GM21717 (cell line): ENCODE data around the gene VASN.
"Not testable (repeated sequence)": the region's sequence is repeated elsewhere in the genome, so short reads cannot be mapped to it uniquely, and the experiment has no call there.

Experiments used
- ATAC-seq: cut with Tn5 transposase; IDR thresholded peaks from one replicate; pipeline ENCODE4 v1.9.1; 2021; ENCODE audit warnings: mild to moderate bottlenecking, moderate library complexity; ENCODE audit not compliant: unreplicated experiment

The VASN gene

DNA sequence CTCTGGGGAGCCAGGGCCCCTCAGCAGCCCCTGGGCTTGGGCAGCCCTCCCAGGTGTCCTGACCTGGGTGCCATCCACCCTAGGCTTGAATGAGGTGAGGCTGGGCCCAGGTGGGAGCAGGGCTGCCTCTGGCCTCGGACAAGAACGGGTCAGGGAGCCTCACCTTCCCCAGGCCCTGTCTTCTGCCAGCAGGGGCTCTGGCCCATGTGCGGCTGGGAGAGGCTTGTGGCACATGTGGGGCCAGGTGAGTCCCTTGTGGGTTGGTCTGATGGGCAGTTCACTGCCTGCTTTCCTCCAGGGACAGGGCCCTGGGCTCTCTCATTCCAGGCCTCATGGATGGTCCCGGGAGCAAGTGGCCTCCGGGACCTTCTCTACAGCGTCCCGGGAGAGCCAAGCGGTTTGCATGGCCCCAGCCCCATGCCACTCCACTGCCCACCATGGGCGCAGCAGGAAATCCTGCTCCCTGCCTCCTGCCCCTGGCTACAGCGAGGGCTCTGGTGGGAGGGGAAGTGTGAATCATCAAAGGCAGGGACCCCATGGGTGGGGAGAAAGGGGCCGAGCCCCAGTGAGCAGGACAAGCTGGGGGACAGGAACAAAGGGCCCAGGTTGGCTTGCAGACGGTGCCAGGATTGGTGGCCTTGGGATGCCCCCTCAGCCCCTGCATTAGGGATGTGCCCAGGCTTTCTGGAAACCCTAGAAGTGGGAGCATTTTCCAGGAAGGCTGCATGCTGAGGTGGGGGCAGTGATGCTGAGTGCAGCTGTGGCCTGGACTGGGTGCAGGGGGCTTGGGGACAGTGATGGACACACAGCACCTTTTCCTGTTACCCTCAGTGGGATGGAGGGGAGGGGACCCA lies 12.2 kb downstream of the VASN start:
- ATAC-seq: no peak

DNA sequence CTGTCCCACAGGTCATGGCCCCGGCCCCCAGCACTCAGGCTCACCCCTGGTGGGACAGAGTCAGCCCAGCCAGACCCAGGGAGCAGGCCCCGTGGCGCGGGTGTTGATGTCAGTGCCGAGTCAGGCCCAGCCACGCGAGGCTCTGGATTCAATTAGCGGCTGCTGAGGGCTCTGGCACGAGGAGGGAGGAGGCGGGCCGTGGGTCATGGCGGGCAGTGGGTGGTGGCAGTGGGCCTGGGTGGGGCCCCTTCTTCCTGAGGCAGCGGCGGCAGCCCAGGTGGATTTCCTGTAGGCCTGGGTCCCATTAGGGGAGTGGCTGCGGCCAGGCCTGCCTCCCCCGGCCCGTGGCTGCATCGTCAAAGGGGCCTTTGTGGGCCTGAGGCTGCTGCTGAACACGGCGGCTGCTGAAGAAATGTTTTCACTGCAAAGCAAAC lies 12.9 kb downstream of the VASN start:
- no peak for ATAC-seq

DNA sequence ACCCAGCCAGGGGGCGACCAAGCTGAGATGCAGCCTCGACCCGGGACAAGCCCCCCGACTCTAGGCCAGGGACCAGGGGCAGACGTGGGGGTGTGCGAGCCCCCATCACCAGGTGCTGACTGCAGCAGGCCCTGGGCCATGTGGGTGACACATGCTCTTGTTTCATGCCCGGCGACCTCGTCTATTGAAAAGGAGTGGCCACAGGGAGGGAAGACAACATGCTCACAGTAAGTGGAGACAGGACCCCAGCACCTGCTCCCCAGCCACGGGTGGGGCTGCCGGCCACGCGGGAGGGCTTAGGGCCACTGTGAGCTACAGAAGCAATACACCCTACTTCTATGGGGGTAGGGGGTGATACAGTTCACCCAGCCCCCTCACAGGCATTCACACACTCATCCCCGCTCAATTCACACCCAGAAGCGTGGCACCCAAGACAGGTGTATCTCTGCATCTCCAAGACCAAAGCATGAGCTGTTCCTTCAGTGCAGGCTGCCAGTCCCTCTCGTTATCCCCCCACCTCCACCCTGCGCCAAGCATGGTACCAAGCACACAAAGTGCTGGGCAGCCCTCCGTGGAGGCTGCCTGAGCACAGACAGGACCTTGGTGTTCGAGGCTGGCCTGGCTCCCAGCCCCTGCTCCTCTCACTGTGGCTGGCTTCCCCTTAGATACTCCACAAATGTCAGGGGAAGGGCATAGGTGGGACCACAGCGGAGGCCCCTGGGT lies 13.6 kb downstream of the VASN start:
- no peak for ATAC-seq

DNA sequence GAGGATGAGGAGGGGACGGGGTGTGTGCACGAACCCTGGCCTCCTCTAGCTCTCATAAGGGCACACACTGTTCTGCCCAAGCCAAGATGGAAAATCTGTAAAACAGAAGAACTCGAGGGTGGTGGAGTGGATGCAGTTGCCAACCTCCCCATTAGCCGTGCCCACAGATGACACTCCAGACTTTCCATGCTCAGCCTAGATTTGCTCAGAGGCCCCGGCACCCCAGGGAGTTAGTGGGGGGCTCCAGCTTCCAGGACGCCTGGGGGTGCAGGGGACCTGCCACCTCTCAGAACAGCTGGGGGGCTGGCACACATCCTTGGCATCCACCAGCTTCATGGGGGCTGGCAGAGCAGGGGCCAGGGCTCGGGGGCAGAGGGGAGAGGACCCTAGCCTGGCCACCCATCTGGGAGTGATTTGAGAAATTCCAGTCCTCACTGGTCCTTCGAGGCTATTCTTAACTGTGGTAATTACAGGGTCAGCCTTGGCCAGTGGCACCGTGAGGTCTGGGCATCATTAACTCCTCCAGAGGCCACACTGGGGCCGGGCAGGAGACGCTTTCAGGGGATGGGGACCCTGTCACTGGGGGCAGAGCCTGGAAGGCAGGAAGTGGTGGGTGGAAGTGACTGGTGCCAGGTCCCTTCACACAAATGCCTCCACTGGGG lies 14.3 kb downstream of the VASN start:
- no peak for ATAC-seq

DNA sequence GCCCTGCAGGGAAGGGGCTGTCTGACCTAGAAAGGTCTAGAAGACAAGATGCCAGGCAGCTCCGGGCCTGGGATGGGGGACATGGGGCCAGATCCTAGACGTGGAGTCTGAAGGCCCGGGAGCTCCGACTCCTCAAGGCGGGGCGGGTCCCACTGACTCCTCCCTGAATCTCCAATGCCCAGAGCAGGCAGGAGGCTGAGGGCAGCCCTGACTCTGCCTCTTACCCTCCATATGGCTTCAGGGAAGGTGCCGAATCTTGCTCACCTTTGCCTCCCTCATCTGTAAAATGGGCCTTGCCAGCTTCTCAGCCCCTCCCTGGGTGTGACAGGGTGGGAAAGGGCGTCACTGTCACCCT lies 14.8 kb downstream of the VASN start:
- no peak for ATAC-seq

DNA sequence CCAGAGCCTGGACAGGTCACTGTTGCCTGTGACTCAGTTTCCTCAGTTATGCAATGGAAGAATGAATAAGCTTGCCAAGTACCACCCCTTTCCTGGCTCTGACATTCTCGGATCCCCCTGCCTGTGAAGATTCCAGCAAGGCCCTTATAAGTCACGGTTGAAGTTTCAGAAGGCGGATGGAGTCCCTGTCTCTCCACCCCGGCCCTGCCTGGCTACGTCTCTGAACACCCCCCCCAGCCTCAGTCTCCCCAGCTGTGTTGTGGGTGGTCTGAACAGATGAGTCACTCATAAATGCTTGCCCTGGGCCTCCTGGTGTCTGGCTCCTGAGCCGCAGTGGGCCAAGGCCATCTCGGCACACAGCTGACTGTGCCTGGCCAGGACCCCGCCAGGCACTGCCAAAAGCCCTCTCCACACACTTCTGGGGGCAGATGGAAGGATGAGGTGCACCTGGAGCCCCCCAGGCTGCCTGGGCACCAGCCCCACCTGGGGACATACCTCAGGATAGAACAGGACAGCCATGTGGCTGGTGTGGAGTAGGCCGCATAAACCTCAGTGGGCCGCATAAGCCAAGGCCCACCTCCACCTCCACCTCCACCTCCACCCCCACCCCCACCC lies 15.4 kb downstream of the VASN start:
- ATAC-seq: no peak

DNA sequence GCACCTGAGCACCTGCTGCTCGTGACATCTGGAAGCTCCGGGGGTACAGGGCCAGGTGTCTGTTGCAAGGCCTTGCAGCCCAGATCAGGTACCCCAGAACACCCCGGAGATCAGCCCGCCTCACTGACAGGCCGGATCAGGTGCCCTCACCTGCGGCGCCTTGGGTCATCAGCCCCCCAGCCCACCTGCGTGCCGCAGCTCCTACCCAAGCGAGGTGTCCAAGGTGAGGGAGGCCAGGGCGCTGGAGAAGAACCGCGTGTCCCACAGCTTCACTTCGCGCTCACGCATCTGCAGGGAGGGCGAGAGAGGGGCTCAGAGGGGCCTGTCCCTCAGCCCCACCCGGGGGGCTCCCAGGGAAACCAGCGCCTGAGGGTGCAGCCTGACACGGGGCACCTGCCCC lies 16.1 kb downstream of the VASN start:
- ATAC-seq: no peak

DNA sequence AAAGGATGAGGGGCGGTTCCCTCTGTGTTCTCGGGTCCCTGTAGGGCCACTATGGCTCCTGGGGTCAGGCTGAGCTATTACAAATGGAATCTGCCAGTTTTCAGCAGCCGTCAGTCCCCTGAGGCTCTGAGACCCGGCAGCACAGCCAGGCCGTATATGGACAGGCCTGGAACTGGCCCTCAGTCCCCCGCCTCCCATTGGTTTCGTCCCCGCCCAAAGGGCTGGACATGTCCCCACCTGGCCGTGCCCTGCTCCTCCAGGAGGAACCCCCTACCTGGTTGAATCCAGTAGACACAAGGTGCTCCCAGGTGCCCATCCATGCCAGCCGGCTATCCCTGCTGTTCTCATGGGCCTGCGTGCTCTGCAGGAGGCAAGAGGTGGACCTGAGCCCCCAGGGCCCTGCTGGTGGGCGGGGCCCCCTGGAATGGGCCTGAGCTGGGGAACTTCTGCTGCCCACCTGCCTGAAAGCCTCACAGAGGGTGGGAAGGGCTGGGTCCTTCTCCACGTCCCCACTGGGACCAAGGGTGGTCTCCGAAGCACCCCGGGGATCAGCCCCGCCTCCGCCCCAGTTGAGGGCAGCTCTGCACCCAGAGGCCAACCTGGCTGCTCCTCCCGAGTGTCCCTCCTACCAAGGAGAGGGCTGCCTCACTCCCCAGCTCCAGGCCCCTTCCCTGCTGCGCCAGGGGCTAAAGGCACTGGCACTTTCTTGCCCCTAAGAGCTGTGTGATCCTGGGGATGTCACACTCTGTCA lies 16.8 kb downstream of the VASN start:
- no peak for ATAC-seq

DNA sequence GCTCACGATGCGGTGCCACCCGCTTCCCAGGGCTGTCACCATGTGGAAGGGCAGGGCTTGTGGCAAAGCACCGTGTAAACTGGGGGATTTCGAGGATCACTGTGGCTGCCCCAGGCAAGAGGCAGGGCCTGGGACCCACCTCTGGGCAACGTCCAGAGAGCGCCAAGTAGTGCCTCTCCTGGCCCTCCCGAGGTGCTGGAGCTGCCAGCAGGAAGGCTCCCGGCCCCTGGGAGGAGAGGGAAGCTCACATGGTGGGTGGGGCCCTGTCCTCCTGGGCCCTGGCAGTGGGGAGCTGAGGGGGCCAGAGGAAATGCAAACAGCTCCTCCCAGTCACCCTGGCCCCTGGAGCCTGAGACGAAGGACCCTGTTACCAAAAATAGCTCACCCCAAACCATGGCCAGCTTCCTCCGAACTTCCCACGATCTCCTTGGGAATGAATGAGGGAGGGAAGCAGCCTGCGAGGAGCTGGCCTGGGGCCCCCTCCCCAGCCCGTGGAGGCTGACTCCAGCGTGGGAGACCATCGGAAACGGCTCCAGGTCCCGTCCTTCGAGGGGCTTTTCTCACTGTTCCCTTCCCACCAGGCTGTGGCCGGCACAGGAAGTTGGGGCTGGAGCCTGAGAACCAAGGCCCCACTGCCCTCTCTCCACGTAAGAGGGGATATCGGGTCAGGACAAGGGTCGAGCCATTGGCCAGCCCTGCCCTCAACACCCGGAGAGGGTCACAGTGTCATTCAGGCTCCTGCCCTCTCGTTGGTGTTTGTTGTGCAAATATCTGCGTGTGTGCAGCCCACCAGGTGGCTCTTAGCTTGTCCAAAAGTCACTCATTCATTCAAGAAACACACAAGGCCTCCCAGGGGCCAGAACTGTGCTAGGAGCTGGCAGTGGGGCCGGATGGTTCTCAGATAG lies 17.7 kb downstream of the VASN start:
- no peak for ATAC-seq

DNA sequence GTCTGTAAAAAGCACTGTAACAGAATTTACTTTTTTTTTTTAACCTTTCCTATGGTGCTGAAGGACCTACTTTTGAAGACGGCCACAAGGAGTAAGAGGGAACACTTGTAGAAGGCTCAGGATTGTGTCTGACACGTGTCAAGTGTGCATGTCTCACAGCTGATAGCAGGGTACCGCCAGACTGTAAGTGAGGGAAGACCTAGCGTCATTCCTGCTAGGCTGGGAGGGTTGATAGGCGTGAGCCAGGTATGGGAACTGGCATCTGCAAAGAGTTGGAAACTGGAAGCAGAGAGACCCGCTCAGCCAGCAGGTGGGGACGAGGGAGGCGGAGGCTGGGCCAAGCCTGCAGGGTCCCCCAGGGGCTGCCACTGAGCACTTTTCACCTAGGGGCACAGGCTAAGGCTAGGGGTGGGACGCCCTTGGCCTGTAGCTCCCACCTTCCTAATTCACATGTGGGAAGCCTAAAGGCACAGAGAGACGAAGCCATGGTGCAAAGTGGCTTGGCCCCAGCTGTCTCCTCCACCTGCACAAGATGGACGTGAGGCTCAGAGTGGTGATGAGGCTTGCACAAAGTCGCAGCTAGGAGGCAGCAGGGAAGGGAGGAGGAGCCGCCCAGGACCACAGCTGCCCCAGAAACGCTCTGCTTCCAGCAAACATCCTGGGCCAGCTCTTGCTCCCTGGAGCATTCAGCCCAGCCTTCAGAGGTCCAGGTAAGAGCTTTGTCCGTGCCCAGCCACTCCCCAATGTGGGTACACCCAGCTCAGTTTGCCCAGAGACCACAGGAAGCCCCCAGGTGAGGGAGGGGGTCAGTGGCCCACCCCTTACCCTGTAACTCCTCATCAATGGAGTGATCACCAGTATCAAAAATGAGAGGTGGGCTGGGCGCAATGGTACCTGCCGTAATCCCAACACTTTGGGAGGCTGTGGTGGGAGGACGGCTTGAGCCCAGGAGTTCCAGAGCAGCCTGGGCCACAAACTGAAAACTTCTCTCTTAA lies 18.9 kb downstream of the VASN start:
- ATAC-seq: no peak

DNA sequence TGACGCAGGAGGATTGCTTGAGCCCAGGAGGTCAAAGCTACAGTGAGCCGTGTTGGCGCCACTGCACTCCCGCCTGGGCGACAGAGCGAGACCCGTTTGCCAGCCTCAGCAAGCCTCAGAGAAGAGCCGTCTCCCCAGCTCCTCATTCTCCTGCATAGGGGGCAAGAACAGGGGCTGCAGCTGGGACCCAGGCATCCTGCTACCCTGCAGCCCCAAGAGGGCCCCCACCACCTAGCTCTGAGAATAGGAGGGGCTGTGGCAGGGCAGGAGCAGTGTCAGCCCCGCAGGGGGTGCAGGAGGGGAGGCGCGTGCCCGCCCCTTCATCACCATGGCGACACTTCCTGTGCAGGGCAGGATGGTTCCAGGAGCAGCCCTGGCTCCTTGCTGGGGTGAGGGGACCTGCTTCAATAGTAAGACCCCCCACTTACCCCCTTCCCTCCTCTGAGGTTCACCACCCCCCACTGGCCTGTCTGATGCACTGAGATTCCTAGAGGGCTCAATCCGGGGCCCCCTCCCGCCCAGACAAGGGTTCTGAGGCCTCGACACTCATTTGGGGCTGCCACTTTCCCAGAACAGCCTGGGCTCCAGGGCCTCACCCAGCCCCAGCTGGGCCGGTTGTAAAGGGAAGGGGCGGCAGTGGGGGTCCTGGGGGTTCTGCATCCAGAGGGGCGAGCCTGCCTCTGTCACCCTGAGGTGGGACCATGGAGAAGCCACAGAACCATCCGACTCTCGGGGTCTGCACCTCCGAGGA lies 20.2 kb downstream of the VASN start:
- no peak for ATAC-seq

DNA sequence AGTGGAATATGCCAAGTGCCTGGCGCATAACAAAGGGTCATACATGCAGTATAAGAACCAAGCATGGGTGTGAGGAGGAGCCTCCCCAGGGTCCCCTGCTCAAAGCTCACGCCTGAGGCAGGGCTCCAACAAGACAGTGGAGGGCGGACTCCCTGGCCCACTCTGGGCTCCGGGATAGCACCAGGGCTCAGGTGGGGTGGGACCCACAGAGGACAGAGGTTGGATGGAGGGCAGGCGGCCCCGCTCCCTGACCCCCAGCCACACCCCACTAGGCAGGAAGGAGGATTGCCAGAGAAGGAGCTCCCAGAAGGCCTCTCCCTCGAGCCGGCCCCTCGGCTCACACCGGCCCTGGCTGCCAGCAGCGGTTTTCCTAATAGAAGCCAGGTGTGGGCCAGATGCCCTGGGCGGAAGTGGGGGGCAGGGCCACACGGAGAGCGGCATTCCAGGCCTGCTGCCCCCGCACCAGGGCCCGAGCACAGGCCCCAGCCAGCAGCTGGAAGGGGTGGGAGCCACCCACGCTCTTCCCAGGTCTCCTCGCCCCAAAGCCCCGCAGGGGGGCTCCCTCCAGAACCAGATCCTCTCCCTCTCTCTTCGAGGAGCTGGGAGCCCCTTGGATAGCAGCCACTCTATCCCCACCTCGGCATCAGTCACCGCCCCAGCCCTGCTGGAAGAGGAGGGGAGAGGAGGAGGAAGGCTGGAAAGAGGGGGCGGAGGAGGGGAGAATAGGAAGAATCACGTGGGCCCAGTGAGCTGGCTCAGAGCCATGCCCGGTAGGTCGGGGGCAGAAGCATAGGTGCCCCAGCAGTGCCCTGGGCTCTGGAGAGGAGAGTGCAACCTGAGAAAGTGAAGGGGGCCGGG lies 21.0 kb downstream of the VASN start:
- no peak for ATAC-seq

DNA sequence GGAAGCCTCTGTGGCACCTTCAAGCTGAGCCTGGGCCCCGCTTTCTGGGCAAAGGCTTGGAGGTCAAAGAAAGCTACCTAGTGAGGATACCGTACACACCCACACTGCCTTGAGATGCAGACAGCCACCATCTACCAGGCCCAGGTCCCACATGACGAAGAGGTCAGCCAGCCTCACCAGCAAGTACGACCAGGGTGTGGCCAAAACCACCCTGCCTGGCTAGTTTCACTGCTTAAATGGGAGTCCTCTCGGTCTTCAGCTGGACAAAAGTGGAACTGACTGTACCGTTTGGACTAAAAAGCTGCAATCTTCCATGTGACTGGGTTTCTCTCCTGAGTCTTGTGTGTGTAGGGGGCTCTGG lies 21.6 kb downstream of the VASN start:
- ATAC-seq: no peak

DNA sequence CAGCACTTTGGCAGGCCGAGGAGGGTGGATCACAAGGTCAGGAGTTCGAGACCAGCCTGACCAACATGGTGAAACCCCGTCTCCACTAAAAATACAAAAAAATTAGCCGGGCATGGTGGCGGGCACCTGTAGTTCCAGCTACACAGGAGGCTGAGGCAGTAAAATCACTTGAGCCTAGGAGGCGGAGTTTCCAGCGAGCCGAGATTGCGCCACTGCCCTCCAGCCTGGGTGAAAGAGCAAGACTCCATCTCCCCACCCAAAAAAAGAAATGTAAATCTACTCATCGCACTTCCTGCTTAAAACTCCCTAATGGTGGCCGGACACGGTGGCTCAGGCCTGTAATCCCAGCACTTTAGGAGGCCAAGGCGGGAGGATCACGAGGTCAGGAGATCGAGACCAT lies 22.2 kb downstream of the VASN start:
- not testable (repeated sequence) for ATAC-seq

DNA sequence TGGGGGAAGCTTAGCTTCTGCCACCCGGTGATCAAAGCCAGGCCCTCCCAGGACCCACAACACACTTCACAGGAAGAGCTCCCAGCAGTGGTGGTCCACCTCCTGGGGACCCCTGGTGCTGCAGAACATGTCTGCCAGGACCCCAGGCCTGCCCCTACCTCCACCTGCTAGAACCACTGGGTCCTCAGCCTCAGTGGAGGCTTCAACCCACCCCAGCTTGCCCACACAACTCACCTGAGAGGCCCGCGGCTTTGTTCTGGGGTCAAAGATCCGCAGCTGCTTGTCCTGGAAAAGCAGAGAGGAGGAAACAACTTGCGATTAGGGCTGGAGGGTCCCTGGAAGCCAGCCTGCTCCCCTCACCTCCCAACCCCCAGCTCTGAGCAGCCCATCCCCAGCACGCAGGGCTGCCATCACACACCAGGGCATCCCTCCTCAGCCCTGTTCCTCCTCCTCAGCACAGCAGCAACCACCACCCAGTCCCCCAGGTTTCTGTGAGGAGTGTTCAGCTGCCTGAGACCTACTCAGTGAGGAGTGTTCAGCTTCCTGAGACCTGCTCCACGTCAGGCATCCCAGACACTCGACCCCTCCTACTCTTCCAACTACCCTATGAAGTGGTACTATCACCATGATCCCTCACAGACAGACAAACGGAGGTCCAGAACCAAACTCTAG lies 23.5 kb downstream of the VASN start:
- ATAC-seq: no peak

DNA sequence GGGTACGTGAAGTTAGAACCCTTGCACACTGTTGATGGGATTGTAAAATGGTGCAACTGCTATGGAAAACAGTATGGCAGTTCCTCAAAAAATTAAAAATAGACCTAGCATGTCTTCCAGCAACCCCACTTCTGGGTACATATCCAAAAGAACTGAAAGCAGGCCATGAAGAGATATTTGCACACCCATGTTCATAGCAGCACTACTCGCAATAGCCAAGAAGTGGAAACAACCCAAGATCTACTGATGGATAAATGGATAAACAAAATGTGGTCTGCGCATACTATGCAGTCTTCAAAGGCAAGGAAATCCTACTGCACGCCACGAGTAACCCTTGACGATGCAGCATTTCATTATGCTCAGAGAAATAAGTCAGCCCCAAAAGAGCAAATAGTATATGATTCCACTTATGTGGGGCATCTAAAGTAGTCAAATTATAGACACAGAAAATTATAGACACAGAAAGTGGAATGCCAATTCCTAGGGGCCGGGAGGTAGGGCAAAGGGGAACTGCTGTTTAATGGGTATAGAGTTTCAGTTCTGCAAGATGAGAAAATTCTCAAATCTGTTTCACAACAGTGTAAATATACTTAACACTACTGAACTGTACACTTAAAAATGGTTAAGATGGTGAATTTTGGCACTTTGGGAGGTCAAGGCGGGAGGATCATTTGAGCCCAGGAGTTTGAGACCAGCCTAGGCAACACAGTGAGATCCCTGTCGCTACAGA lies 27.5 kb downstream of the VASN start:
- no peak for ATAC-seq
